GM23338 (cell line): ENCODE data around the gene GPRC5C. TPM values are rescaled to one million over a fixed set of nuclear protein-coding genes. Genes with fewer than 3 reads are reported as not detected.
A peak's percentile ranks its signal among the peaks of the same experiment; 100 is the strongest.

Experiments used
- ATAC-seq: fragments of 200-7000 bp; cut with Tn5 transposase; 3 replicates; pipeline ENCODE4 v1.9.1; 2020
- DNase-seq: peaks from one replicate; pipeline ENCODE4 v3.0.0-alpha.2; 2015; ENCODE audit warnings: low spot score
- H2AFZ ChIP-seq: fragments of 200-600 bp; sonication (generic); 2 replicates; pipeline ENCODE4 v1.8.0; 2016; ENCODE audit warnings: antibody characterized with exemption, mild to moderate bottlenecking, moderate library complexity
- H3F3A ChIP-seq: fragments of 200-600 bp; sonication (generic); replicated peaks from 2 replicates; pipeline ENCODE4 v1.8.0; 2017; ENCODE audit warnings: antibody characterized with exemption, mixed run types, low read depth
- H3K27ac ChIP-seq: fragments of 200-600 bp; sonication (generic); 2 replicates; pipeline ENCODE4 v1.6.1; 2016; ENCODE audit warnings: low read depth
- H3K27me3 ChIP-seq: fragments of 200-600 bp; sonication (generic); 2 replicates; pipeline ENCODE4 v1.8.0; 2016; ENCODE audit warnings: mild to moderate bottlenecking, mixed run types, moderate library complexity; ENCODE audit not compliant: insufficient read depth
- H3K36me3 ChIP-seq: fragments of 200-600 bp; sonication (generic); 2 replicates; pipeline ENCODE4 v1.8.0; 2016; ENCODE audit warnings: mild to moderate bottlenecking; ENCODE audit not compliant: insufficient read depth
- H3K4me1 ChIP-seq: fragments of 200-600 bp; sonication (generic); 2 replicates; pipeline ENCODE4 v1.8.0; 2016; ENCODE audit warnings: mild to moderate bottlenecking, moderate library complexity; ENCODE audit not compliant: insufficient read depth
- H3K4me2 ChIP-seq: fragments of 200-600 bp; sonication (generic); 2 replicates; pipeline ENCODE4 v1.7.1; 2017; ENCODE audit warnings: mixed run types
- H3K4me3 ChIP-seq: fragments of 200-600 bp; sonication (generic); 2 replicates; pipeline ENCODE4 v1.6.1; 2016; ENCODE audit warnings: mixed run types
- H3K79me2 ChIP-seq: fragments of 200-600 bp; sonication (generic); replicated peaks from 2 replicates; pipeline ENCODE4 v1.8.0; 2017; ENCODE audit warnings: mild to moderate bottlenecking; ENCODE audit not compliant: insufficient read depth
- H3K9me2 ChIP-seq: fragments of 200-600 bp; sonication (generic); 2 replicates; pipeline ENCODE4 v1.8.0; 2017; ENCODE audit not compliant: insufficient read depth
- H4K20me1 ChIP-seq: fragments of 200-600 bp; sonication (generic); replicated peaks from 2 replicates; pipeline ENCODE4 v1.8.0; 2017; ENCODE audit warnings: mild to moderate bottlenecking; ENCODE audit not compliant: insufficient read depth
- H3K27ac Mint-ChIP-seq: 2 replicates; pipeline ENCODE4 v1.8.0; 2020; ENCODE audit warnings: inconsistent platforms, mild to moderate bottlenecking, moderate library complexity, mixed read lengths
- H3K27me3 Mint-ChIP-seq: 3 replicates; pipeline ENCODE4 v1.8.0; 2022; ENCODE audit warnings: low read depth, mild to moderate bottlenecking, moderate library complexity, mixed read lengths, inconsistent platforms; ENCODE audit not compliant: insufficient read depth, poor library complexity
- H3K36me3 Mint-ChIP-seq: 3 replicates; pipeline ENCODE4 v1.8.0; 2021; ENCODE audit warnings: low read depth, mild to moderate bottlenecking, inconsistent platforms, moderate library complexity, mixed read lengths
- H3K4me1 Mint-ChIP-seq: 3 replicates; pipeline ENCODE4 v1.8.0; 2020; ENCODE audit warnings: mild to moderate bottlenecking, inconsistent platforms, mixed read lengths
- H3K4me3 Mint-ChIP-seq: 3 replicates; pipeline ENCODE4 v1.8.0; 2021; ENCODE audit warnings: moderate library complexity, mild to moderate bottlenecking, inconsistent platforms, mixed read lengths
- H3K9me3 Mint-ChIP-seq: 3 replicates; pipeline ENCODE4 v1.8.0; 2020; ENCODE audit warnings: moderate library complexity, mild to moderate bottlenecking, inconsistent platforms, mixed read lengths
- CTCF ChIP-seq, 2 experiments: fragments of 200-600 bp in 1 of 2; sonication (generic) in 1 of 2; conservative IDR thresholded peaks; 2 replicates each; pipeline versions ENCODE4 v1.5.1 to v1.6.1; 2016 to 2017; ENCODE audit warnings: antibody characterized with exemption in 2 of 2, low read depth in 2 of 2, mild to moderate bottlenecking in 2 of 2, moderate library complexity in 1 of 2
- EZH2phosphoT487 ChIP-seq: fragments of 200-600 bp; sonication (generic); IDR thresholded peaks from one replicate; pipeline ENCODE4 v1.8.1; 2018; ENCODE audit warnings: antibody characterized with exemption; ENCODE audit not compliant: unreplicated experiment
- NANOG ChIP-seq: IDR thresholded peaks from 2 replicates; pipeline ENCODE4 v1.6.1; 2016; ENCODE audit warnings: antibody characterized with exemption, borderline replicate concordance
- REST ChIP-seq: IDR thresholded peaks from one replicate; pipeline ENCODE4 v1.6.1; 2018; ENCODE audit warnings: antibody characterized with exemption; ENCODE audit not compliant: unreplicated experiment
- STAT1 ChIP-seq: IDR thresholded peaks from one replicate; pipeline ENCODE4 v1.6.1; 2016; ENCODE audit warnings: antibody characterized with exemption; ENCODE audit not compliant: unreplicated experiment
- ZNF114 ChIP-seq: fragments of 250-450 bp; sonication (Bioruptor Pico); IDR thresholded peaks from 2 replicates; pipeline ENCODE4 v1.5.0; 2020; ENCODE audit warnings: mild to moderate bottlenecking, moderate library complexity
- ZNF331 ChIP-seq: fragments of 250-450 bp; sonication (Bioruptor Pico); IDR thresholded peaks from 2 replicates; pipeline ENCODE4 v1.5.0; 2020; ENCODE audit warnings: low read depth, mild to moderate bottlenecking, moderate library complexity
- polyA plus RNA-seq: library from polyadenylated mRNA; unstranded; fragments of >200 nt; fragmentation: Nextera tagmentation; extraction: Ambion mirVana; gene quantifications from 2 replicates; pipeline ENCODE4 v1.2.1, GENCODE V29; 2016
- total RNA-seq: library from RNA; depleted of rRNA; stranded (reverse); fragments of >200 nt; shearing (Covaris generic); gene quantifications from 2 replicates; pipeline ENCODE4 v1.2.3, GENCODE V29; 2014

GPRC5C gene
- total and polyA plus RNA-seq, 2 experiments from 2014 or later: 9.0 to 22.4 TPM

GRCh38 chr17:74433421-74434121, 1.7 kb downstream of the GPRC5C start:
- Mint-ChIP-seq H3K4me1 (peaks cover 29% of the 10 kb centered on the region), H3K9me3 (no peaks in the 10 kb centered on the region; the same call in 2 of the 3 replicates), H3K27me3 (peaks cover 37% of the 10 kb centered on the region), H3K36me3 (no peaks in the 10 kb centered on the region), H3K27ac (peak overlapping the region; percentile 39; the same call in 1 of the 2 replicates), H3K4me3 (peak overlapping the region; percentile 79)
- Histone ChIP-seq H2AFZ (no peak overlapping the region), H3K79me2 (no peaks in the 10 kb centered on the region; the same call in none of the 2 replicates), H3K4me3 (peak overlapping the region; percentile 87), H3F3A (0 out of 2 replicates have a peak, but pooled peaks cover 9% of the 10 kb centered on the region), H3K4me2 (peak overlapping the region; percentile 95), H3K36me3 (no peaks in the 10 kb centered on the region), H3K27me3 (peaks cover 44% of the 10 kb centered on the region), H3K27ac (no peak overlapping the region), H3K4me1 (peaks cover 20% of the 10 kb centered on the region), H3K9me2 (no peaks in the 10 kb centered on the region), H4K20me1 (no peaks in the 10 kb centered on the region; the same call in 1 of the 2 replicates)
- ATAC-seq (peak; percentile 12), DNase-seq (peak; percentile 60)
- TF ChIP-seq NANOG (no peak), CTCF (conservative IDR thresholded peaks at IDR 0.05; ENCODE audit: low read depth in 2 of 2) (peak in 1 of 2 experiments; percentile 24; a peak in 1 of 4 replicates)

GRCh38 chr17:74435775-74436359, 4.0 kb downstream of the GPRC5C start:
- peaks cover 9% of the 10 kb centered on the region; the same call in 1 of the 2 replicates for H3K4me1 ChIP-seq
- no peaks in the 10 kb centered on the region for H3K36me3 ChIP-seq
- H3K27ac ChIP-seq: no peak overlapping the region
- Mint-ChIP-seq H3K27me3 (peaks cover 26% of the 10 kb centered on the region), H3K36me3 (peaks cover 7% of the 10 kb centered on the region; the same call in 1 of the 3 replicates), H3K4me3 (no peak overlapping the region), H3K27ac (no peak overlapping the region), H3K4me1 (peaks cover 18% of the 10 kb centered on the region), H3K9me3 (no peaks in the 10 kb centered on the region; the same call in 2 of the 3 replicates)
- no peaks in the 10 kb centered on the region for H3K9me2 ChIP-seq
- ATAC-seq (no peak), DNase-seq (no peak)
- no peaks in the 10 kb centered on the region; the same call in 1 of the 2 replicates for H4K20me1 ChIP-seq
- H3K27me3 ChIP-seq: peaks cover 28% of the 10 kb centered on the region
- H3F3A ChIP-seq: 0 out of 2 replicates have a peak, but pooled peaks cover 3% of the 10 kb centered on the region
- H2AFZ ChIP-seq: no peak overlapping the region
- no peak overlapping the region for H3K4me3 ChIP-seq
- no peaks in the 10 kb centered on the region; the same call in none of the 2 replicates for H3K79me2 ChIP-seq
- no peak overlapping the region for H3K4me2 ChIP-seq
- no peak for TF ChIP-seq STAT1
- TF ChIP-seq ZNF114: no peak
- no peak for TF ChIP-seq NANOG
- TF ChIP-seq REST: no peak
- no peak for TF ChIP-seq ZNF331 (CRISPR knock-in tag)
- TF ChIP-seq CTCF (conservative IDR thresholded peaks at IDR 0.05; ENCODE audit: low read depth in 2 of 2): no peak
- TF ChIP-seq EZH2phosphoT487: no peak
